ENCODE data around the gene PAX6.

DNA sequence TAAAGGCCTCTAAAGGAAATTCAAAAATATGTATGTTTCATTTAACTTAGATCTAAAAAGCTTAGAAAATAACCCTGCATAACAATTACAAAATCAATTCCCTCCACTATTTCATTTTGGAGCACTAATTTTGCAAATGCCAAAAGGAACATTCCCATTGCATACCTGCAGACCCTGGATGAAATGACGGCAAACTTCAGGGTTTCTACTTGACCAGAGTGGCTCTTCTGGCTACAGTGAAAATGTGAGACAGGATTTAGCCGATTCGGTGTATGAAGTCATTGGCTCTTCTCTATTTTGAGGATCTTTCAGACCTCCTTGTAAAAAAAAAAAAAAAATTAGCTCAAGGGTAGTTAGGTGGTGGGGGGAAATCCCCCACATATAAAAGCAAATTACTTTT lies 44.1 kb downstream of the PAX6 start:
- TF ChIP-seq GLIS3 (CRISPR knock-in tag; IDR thresholded peaks at IDR 0.05), result no peak
- no peak for TF ChIP-seq ESRRG (CRISPR knock-in tag; IDR thresholded peaks at IDR 0.05)
- TF ChIP-seq, protein P1, sequence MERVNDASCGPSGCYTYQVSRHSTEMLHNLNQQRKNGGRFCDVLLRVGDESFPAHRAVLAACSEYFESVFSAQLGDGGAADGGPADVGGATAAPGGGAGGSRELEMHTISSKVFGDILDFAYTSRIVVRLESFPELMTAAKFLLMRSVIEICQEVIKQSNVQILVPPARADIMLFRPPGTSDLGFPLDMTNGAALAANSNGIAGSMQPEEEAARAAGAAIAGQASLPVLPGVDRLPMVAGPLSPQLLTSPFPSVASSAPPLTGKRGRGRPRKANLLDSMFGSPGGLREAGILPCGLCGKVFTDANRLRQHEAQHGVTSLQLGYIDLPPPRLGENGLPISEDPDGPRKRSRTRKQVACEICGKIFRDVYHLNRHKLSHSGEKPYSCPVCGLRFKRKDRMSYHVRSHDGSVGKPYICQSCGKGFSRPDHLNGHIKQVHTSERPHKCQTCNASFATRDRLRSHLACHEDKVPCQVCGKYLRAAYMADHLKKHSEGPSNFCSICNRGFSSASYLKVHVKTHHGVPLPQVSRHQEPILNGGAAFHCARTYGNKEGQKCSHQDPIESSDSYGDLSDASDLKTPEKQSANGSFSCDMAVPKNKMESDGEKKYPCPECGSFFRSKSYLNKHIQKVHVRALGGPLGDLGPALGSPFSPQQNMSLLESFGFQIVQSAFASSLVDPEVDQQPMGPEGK (CRISPR knock-in tag; IDR thresholded peaks at IDR 0.05; ENCODE audit: borderline replicate concordance), result no peak
- TF ChIP-seq ZFP30 (CRISPR knock-in tag; IDR thresholded peaks at IDR 0.05), result no peak
- TF ChIP-seq ZNF565 (CRISPR knock-in tag; conservative IDR thresholded peaks at IDR 0.05; ENCODE audit: low read depth), result no peak
- TF ChIP-seq, protein P2, sequence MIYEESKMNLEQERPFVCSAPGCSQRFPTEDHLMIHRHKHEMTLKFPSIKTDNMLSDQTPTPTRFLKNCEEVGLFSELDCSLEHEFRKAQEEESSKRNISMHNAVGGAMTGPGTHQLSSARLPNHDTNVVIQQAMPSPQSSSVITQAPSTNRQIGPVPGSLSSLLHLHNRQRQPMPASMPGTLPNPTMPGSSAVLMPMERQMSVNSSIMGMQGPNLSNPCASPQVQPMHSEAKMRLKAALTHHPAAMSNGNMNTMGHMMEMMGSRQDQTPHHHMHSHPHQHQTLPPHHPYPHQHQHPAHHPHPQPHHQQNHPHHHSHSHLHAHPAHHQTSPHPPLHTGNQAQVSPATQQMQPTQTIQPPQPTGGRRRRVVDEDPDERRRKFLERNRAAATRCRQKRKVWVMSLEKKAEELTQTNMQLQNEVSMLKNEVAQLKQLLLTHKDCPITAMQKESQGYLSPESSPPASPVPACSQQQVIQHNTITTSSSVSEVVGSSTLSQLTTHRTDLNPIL (CRISPR knock-in tag; IDR thresholded peaks at IDR 0.05; ENCODE audit: low read depth), result no peak
- no peak for TF ChIP-seq ARNTL (CRISPR knock-in tag; IDR thresholded peaks at IDR 0.05; ENCODE audit: borderline replicate concordance, low read depth)
